ENCODE results near the gene SORBS1. TPM values are rescaled to one million over a fixed set of nuclear protein-coding genes. Genes with fewer than 3 reads are reported as not detected.
A peak's percentile ranks its signal among the peaks of the same experiment; 100 is the strongest.

The SORBS1 gene
- total RNA-seq, 4 donors from 2014 or later: 21.5 to 65.8 (median 30.1) TPM

GRCh38 chr10:95291365-95292039 is 269.7 kb downstream of the SORBS1 start:
- Histone ChIP-seq H3K4me3 (replicated peaks in 1 of 3) (peak overlapping the region in 1 of 3 donors; percentile 83), H3K36me3 (no peaks in the 10 kb centered on the region), H3K27ac (peak overlapping the region in 2 of 3 donors; percentile 77 to 90), H3K9me3 (no peaks in the 10 kb centered on the region), H3K27me3 (no peaks in the 10 kb centered on the region), H3K4me1 (peaks cover 41 to 43% of the 10 kb centered on the region in 2 donors)
- 58 to 61% methylated on average over 17 to 19 of the region's 19 CpGs for WGBS, 2 donors
- no peak for DNase-seq
- TF ChIP-seq, protein P1, sequence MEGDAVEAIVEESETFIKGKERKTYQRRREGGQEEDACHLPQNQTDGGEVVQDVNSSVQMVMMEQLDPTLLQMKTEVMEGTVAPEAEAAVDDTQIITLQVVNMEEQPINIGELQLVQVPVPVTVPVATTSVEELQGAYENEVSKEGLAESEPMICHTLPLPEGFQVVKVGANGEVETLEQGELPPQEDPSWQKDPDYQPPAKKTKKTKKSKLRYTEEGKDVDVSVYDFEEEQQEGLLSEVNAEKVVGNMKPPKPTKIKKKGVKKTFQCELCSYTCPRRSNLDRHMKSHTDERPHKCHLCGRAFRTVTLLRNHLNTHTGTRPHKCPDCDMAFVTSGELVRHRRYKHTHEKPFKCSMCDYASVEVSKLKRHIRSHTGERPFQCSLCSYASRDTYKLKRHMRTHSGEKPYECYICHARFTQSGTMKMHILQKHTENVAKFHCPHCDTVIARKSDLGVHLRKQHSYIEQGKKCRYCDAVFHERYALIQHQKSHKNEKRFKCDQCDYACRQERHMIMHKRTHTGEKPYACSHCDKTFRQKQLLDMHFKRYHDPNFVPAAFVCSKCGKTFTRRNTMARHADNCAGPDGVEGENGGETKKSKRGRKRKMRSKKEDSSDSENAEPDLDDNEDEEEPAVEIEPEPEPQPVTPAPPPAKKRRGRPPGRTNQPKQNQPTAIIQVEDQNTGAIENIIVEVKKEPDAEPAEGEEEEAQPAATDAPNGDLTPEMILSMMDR (IDR thresholded peaks at IDR 0.05): no peak
- TF ChIP-seq POLR2A (IDR thresholded peaks at IDR 0.05): no peak
- intact Hi-C loops (cut with DNase I): no loop called here

DNA sequence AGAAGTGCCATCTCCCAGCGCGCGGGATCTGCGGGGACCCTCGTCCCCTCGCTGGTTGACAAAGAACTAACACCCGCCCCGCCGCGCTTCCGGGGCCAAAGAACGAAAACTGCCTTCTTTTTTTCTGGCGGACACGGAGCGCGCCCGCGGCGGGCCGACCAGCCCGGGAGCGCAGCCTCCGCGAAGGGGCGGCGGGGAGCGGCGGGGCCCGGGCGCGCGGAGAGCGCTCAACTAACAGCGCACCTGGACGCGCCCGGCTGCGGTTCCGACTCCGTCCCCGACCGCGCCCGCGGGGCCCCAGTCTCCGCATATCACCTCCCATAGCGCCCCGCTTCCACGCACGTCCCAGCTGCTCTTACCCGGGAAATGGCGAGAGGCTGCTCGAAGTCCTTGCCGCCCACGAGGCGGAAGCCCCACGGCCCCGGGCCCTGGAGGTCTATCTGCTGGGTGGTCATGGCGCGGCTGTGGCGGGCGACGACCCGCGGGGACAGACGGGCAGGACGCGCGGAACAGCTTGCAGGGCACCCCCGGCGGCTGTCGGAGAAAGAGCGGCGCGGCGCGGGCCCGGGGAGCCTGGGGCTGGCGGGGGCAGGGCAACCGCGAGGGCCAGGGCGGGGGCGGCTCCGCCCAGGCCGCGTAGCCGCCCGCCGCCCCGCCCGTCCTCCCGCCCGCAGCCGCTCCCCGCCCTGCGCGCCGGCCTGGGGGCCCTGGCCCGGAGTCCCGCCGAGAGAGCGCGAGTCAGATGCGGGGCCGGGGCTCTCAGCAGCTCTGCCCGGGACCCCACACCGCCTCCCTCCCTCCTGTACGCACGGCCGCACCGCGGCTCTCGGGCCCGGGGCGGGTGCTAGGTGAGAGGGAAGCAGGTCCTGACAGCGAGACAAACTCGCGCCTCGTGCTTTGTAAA is 270.5 kb downstream of the SORBS1 start, which contains the start of gene PDLIM1:
TSS of gene PDLIM1 (minus strand) at position 543 of the 904 bp plus-strand sequence. CDS start at position 455, 88 bp downstream.
- Histone ChIP-seq H3K27ac (peak within 1 kb of the TSS; percentile 79 to 90 (median 85)), H3K4me1 (peaks cover 47 to 50% of the 10 kb centered on the region in 2 donors), H3K9me3 (no peaks in the 10 kb centered on the region), H3K36me3 (no peaks in the 10 kb centered on the region), H3K4me3 (replicated peaks in 1 of 3) (peak within 1 kb of the TSS; percentile 79 to 96 (median 83)), H3K27me3 (no peaks in the 10 kb centered on the region)
- DNase-seq: peak; percentile 80 to 81
- TF ChIP-seq POLR2A (IDR thresholded peaks at IDR 0.05): peak; percentile 50 to 95
- TF ChIP-seq, protein P1 (IDR thresholded peaks at IDR 0.05): peak in 3 of 6 experiments; percentile 31 to 46 (median 36)
- 0 to 1% methylated on average over 12 to 14 of the region's 119 CpGs for WGBS, 2 donors
- intact Hi-C loops (cut with DNase I): no loop called here

DNA sequence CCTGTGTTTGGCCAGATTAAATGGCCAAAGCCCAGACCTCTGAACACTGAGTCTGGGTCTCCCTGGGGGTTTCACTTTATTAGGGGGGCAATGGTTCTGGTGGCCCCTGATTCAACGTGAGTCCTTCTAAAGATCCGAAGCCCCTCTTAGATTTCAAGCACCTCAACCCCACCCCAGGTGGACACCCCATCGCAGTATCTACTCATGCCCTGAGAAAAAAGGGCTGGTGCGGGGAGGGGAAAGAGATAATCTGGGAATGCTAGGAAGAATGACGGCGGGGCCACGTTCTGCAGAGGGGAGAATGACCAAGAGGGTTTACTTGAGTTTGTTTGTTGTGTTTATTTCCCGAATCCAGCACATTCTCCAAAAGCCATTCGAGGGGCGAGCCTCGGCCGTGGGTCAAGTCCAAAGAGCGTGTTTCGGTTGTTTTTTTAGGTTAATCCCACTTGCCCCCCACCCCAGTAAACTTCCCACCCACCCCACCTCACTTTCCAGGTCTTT is 271.2 kb downstream of the SORBS1 start:
- Histone ChIP-seq H3K4me1 (peaks cover 47 to 50% of the 10 kb centered on the region in 2 donors), H3K27ac (peak overlapping the region; percentile 79 to 90 (median 85)), H3K9me3 (no peaks in the 10 kb centered on the region), H3K27me3 (no peaks in the 10 kb centered on the region), H3K4me3 (replicated peaks in 1 of 3) (peak overlapping the region; percentile 79 to 96 (median 83)), H3K36me3 (no peaks in the 10 kb centered on the region)
- intact Hi-C loops (cut with DNase I): no loop called here
- no peak for DNase-seq
- WGBS, 2 donors: 14 to 23% methylated on average over 14 of the region's 14 CpGs
- TF ChIP-seq, protein P1 (IDR thresholded peaks at IDR 0.05): no peak
- no peak for TF ChIP-seq POLR2A (IDR thresholded peaks at IDR 0.05)

- Histone ChIP-seq H3K4me1 (peaks cover 41 to 50% of the 10 kb centered on the region in 2 donors), H3K4me3 (replicated peaks in 1 of 3) (peak overlapping the region in 2 of 3 donors; percentile 83 to 96), H3K27me3 (no peaks in the 10 kb centered on the region), H3K27ac (peak overlapping the region; percentile 79 to 90 (median 85)), H3K9me3 (no peaks in the 10 kb centered on the region), H3K36me3 (no peaks in the 10 kb centered on the region)
- TF ChIP-seq POLR2A (IDR thresholded peaks at IDR 0.05): no peak
- TF ChIP-seq, protein P1 (IDR thresholded peaks at IDR 0.05): peak in 3 of 6 experiments; percentile 8 to 15 (median 13)
- 62 to 73% methylated on average over 12 of the region's 12 CpGs for WGBS, 2 donors
- intact Hi-C loops (cut with DNase I): no loop called here
- DNase-seq: no peak
Observed at GRCh38 chr10:95289003-95289920, 271.9 kb downstream of the SORBS1 start.
